ENCODE results near the gene SLC4A2.

Gene SLC4A2

DNA sequence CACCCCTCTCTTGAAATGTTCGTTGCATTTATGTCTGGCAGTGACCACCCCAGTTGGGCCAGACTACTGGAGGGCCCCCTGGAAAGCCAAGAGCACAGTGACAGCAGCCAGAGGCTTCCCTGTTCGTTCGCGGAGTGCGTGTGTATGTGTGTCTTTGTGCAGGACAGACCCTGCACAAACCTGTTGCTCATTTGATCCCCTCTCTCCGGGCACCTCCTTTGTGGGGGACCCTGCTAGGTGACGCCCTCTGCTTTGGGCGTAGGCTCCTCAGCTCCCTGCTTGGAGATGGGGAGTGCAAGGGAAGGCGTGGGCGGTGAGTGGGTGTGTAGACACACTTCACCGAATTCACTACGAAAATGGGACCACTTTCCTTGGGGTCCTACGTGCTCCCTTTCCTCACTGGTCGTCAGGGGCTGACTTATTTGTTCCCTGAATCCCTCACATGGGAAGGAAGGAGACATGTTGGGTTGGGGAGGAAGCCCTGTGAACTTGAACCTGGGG is 65.6 kb downstream of the SLC4A2 start:
- no peak for DNase-seq (ENCODE audit: low read depth in 2 of 3, low spot score in 1 of 3)

DNA sequence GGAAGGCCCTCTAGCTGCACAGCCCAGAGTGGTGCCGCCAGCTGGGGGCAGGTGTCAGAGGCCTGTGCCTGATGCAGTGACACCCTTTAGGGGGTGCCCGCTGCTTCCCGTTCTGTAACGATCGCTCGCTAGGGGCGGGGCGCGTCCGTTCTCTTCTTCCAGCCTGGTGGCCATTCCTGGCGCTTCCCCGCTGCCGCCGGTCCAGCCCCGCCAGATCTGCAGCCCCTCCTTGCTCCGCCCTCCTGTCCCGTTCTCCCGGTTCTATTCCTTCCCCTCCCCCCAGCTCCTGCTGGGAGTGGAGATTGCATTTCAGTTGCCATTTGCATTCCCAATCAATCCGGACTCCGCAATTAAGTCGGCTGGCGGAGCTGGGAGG is 66.1 kb downstream of the SLC4A2 start:
- DNase-seq (ENCODE audit: low read depth in 2 of 3, low spot score in 1 of 3): no peak

DNA sequence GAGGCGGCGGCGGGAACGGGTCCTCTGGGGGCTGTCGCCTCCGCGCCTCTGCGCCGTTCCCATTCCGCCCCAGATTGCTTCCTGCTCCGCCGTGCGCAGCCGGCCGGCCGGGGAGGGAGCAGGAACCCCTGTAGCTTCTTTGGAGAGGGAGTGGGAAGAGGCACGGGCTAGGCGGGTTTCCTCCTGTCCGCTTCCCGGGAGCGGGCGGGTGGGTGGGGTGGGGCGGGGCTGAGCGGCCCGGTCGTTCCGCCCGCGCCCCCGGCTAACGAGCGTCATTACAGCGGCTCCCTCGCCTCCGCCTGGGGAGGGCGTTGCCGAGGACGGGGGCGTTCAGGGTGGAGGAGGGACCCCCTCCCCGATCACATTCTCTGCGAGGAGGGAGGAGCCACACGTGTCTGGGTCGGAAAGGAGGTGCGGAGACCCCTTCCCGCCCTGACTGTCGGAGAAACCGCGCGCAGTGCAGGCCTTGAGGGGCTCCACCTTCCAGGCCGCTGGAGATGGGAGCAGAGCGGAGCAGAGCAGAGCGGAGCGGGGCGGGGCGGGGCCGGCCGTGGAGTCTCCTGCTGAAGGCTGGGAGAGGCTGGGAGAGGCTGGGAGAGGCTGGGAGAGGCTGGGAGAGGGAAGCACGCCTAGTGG is 66.6 kb downstream of the SLC4A2 start:
- DNase-seq (ENCODE audit: low read depth in 2 of 3, low spot score in 1 of 3): no peak
